GM23248 (cell line): ENCODE results near the gene MCF2L. TPM values are rescaled to one million over a fixed set of nuclear protein-coding genes. Genes with fewer than 3 reads are reported as not detected.
A peak's percentile ranks its signal among the peaks of the same experiment; 100 is the strongest.

Source experiments
- DNase-seq: peaks from one replicate; pipeline ENCODE4 v3.0.0-alpha.2; 2015
- H2AFZ ChIP-seq: fragments of 200-600 bp; sonication (generic); 2 replicates; pipeline ENCODE4 v1.6.1; 2016; ENCODE audit warnings: antibody characterized with exemption
- H3F3A ChIP-seq: fragments of 200-600 bp; sonication (generic); 2 replicates; pipeline ENCODE4 v1.6.1; 2016; ENCODE audit warnings: mild to moderate bottlenecking, antibody characterized with exemption, mixed run types; ENCODE audit not compliant: insufficient read depth
- H3K27ac ChIP-seq: fragments of 200-600 bp; sonication (generic); 2 replicates; pipeline ENCODE4 v1.5.1; 2016; ENCODE audit warnings: mild to moderate bottlenecking
- H3K27me3 ChIP-seq: fragments of 200-600 bp; sonication (generic); replicated peaks from 2 replicates; pipeline ENCODE4 v1.6.1; 2016; ENCODE audit warnings: mild to moderate bottlenecking; ENCODE audit not compliant: insufficient read depth
- H3K36me3 ChIP-seq: fragments of 200-600 bp; sonication (generic); 2 replicates; pipeline ENCODE4 v1.6.1; 2016; ENCODE audit warnings: low read depth, mild to moderate bottlenecking
- H3K4me1 ChIP-seq: fragments of 200-600 bp; sonication (generic); 2 replicates; pipeline ENCODE4 v1.6.1; 2016; ENCODE audit warnings: mild to moderate bottlenecking; ENCODE audit not compliant: insufficient read depth
- H3K4me2 ChIP-seq: fragments of 200-600 bp; sonication (generic); one replicate; pipeline ENCODE4 v1.6.1; 2016; ENCODE audit warnings: mild to moderate bottlenecking; ENCODE audit not compliant: unreplicated experiment
- H3K4me3 ChIP-seq: fragments of 200-600 bp; sonication (generic); 2 replicates; pipeline ENCODE4 v1.5.1; 2016; ENCODE audit warnings: mild to moderate bottlenecking
- H3K79me2 ChIP-seq: fragments of 200-600 bp; sonication (generic); 2 replicates; pipeline ENCODE4 v1.6.1; 2016; ENCODE audit warnings: mild to moderate bottlenecking; ENCODE audit not compliant: insufficient read depth
- H3K9ac ChIP-seq: fragments of 200-600 bp; sonication (generic); 2 replicates; pipeline ENCODE4 v1.6.1; 2016; ENCODE audit warnings: mild to moderate bottlenecking
- H3K9me2 ChIP-seq: fragments of 200-600 bp; sonication (generic); 2 replicates; pipeline ENCODE4 v1.6.1; 2016; ENCODE audit warnings: mixed run types, mild to moderate bottlenecking, moderate library complexity; ENCODE audit not compliant: insufficient read depth
- H3K9me3 ChIP-seq: fragments of 200-600 bp; sonication (generic); one replicate; pipeline ENCODE4 v1.6.1; 2017; ENCODE audit warnings: low read depth
- H4K20me1 ChIP-seq: fragments of 200-600 bp; sonication (generic); 2 replicates; pipeline ENCODE4 v1.6.0; 2016; ENCODE audit not compliant: insufficient read depth
- EZH2 ChIP-seq: fragments of 200-600 bp; sonication (generic); IDR thresholded peaks from 2 replicates; pipeline ENCODE4 v1.6.1; 2018; ENCODE audit warnings: antibody characterized with exemption, mild to moderate bottlenecking; ENCODE audit not compliant: insufficient read depth, poor library complexity, severe bottlenecking
- EZH2phosphoT487 ChIP-seq: fragments of 200-600 bp; sonication (generic); IDR thresholded peaks from 2 replicates; pipeline ENCODE4 v1.6.1; 2018; ENCODE audit warnings: antibody characterized with exemption, moderate library complexity, mild to moderate bottlenecking, low read depth; ENCODE audit not compliant: insufficient read depth
- whole genome bisulfite sequencing, 2 experiments: methylation state at CpG; one replicate each; pipeline ENCODE4 v1.1.6; 2015 to 2017; ENCODE audit warnings: low lambda C conversion rate in 2 of 2, low coverage in 1 of 2; ENCODE audit errors: missing lambda C conversion rate in 2 of 2; 5-methylcytosine and 5-hydroxymethylcytosine counted together
- in situ Hi-C: fragments of 300-500 bp; cut with MboI; formaldehyde crosslinking; loops from 2 replicates; pipeline ENCODE4 v1.15.0; 2020
- polyA plus RNA-seq: library from polyadenylated mRNA; unstranded; fragments of >200 nt; fragmentation: Nextera tagmentation; extraction: Ambion mirVana; gene quantifications from 2 replicates; pipeline ENCODE4 v1.2.1, GENCODE V29; 2016
- total RNA-seq: library from RNA; depleted of rRNA; stranded (reverse); fragments of >200 nt; shearing (Covaris generic); gene quantifications from 2 replicates; pipeline ENCODE4 v1.2.3, GENCODE V29; 2014

The MCF2L gene
- total and polyA plus RNA-seq, 2 experiments from 2014 or later: not detected

- H3K27ac ChIP-seq: no peak overlapping the region
- no peak overlapping the region for H3K4me2 ChIP-seq
- H3K4me1 ChIP-seq: no peaks in the 10 kb centered on the region
- no peaks in the 10 kb centered on the region for H3K9me2 ChIP-seq
- in situ Hi-C loops: loop anchor here (25.0 kb wide), 1 partner anchor 457 kb away; no protein-coding TSS in a partner anchor
- H3K9ac ChIP-seq: no peak overlapping the region
- H4K20me1 ChIP-seq: no peaks in the 10 kb centered on the region
- H2AFZ ChIP-seq: no peak overlapping the region
- no peak for DNase-seq
- no peaks in the 10 kb centered on the region for H3F3A ChIP-seq
- peaks cover 46% of the 10 kb centered on the region for H3K27me3 ChIP-seq
- no peak overlapping the region for H3K4me3 ChIP-seq
- no peaks in the 10 kb centered on the region for H3K9me3 ChIP-seq
- no peak for TF ChIP-seq EZH2phosphoT487
- no peak for TF ChIP-seq EZH2
- H3K79me2 ChIP-seq: no peaks in the 10 kb centered on the region
- no peaks in the 10 kb centered on the region for H3K36me3 ChIP-seq
Observed at GRCh38 chr13:112930192-112930591, 38.8 kb upstream of the MCF2L start.

DNA sequence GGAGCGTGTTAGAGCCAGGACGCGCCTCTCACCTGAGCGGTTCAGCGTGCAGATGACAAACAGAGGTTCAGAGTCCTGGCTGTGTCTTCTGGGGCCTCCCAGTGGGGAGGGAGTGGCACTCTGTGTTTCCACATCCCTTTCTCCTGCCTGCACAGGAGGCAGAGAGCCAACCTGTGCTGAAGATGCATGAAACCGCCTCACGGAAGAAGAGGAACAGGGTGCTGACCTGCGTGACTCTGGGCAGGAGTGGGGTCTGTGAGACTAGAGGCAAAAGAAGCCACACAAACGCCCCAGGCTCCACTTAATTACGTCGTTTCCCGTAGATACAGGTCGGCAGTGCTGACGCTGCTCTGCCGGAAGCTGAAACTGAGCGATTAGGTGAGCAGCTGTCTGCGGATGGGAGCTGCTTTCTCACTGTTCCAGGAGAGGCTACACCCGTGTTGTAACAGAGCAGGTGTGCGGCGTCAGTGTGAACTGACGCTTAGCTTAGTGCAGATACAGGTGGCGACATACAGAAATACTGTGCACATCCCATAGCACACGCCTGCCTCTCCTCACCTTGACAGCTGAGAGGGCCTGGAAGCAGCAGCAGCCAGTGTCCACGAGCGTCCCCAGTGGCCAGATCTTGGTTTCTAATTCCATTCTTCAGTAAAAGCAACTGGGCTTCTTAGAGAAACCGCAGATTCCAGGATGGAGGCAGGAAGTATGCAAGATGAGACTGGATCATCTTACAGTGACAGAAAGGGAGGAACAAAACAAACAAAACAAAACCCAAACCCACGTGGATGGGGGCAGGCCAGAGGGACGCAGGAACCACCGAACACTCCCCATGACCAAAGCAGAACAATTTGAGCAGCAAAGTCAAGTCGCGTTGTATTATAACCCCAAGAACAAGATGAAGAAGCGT, 37.7 kb upstream of the MCF2L start:
- Histone ChIP-seq H3K4me3 (no peak overlapping the region), H3F3A (no peaks in the 10 kb centered on the region), H4K20me1 (no peaks in the 10 kb centered on the region), H3K27me3 (peaks cover 51% of the 10 kb centered on the region), H2AFZ (peak overlapping the region; percentile 72), H3K9me2 (no peaks in the 10 kb centered on the region), H3K79me2 (no peaks in the 10 kb centered on the region), H3K4me2 (no peak overlapping the region), H3K4me1 (no peaks in the 10 kb centered on the region), H3K9ac (no peak overlapping the region), H3K27ac (no peak overlapping the region), H3K9me3 (no peaks in the 10 kb centered on the region), H3K36me3 (no peaks in the 10 kb centered on the region)
- in situ Hi-C loops: loop anchor here (25.0 kb wide), 1 partner anchor 456 kb away; no protein-coding TSS in a partner anchor
- 35 to 36% methylated on average over 32 of the region's 32 CpGs for WGBS, 2 experiments
- TF ChIP-seq EZH2phosphoT487 (no peak), EZH2 (no peak)
- DNase-seq: peak; percentile 81

GRCh38 chr13:112932971-112933370, 36.0 kb upstream of the MCF2L start:
- peaks cover 46% of the 10 kb centered on the region for H3K27me3 ChIP-seq
- H3K9me3 ChIP-seq: no peaks in the 10 kb centered on the region
- no peaks in the 10 kb centered on the region for H3K79me2 ChIP-seq
- H3K4me2 ChIP-seq: no peak overlapping the region
- no peaks in the 10 kb centered on the region for H3K36me3 ChIP-seq
- no peaks in the 10 kb centered on the region; the same call in 1 of the 2 replicates for H3F3A ChIP-seq
- in situ Hi-C loops: loop anchor here (25.0 kb wide), 1 partner anchor 454 kb away; no protein-coding TSS in a partner anchor
- TF ChIP-seq EZH2phosphoT487 (no peak), EZH2 (no peak)
- H3K4me3 ChIP-seq: no peak overlapping the region
- 60 to 62% methylated on average over 9 of the region's 9 CpGs for WGBS, 2 experiments
- H3K9me2 ChIP-seq: no peaks in the 10 kb centered on the region
- H2AFZ ChIP-seq: no peak overlapping the region
- no peak for DNase-seq
- no peak overlapping the region for H3K27ac ChIP-seq
- no peak overlapping the region for H3K9ac ChIP-seq
- no peaks in the 10 kb centered on the region for H3K4me1 ChIP-seq
- no peaks in the 10 kb centered on the region for H4K20me1 ChIP-seq

DNA sequence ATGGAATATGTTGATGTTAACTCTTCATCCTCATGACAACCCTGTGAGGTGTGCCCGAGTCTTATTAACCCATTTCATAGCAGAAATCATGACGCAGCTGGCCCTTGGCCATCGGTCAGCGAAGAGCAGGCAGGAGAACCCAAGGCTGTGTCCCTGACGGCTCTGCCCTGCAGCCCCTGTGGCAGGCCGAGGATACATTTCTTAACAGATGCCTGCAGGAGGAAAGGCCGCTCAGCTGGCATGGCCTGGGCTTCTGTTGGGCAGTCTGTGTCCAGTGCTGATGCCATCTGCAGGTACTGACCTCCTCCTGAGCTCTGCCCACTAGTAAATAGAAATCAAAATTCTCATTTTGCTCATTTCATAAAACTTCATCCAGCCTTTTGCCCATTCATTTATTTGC, 35.4 kb upstream of the MCF2L start:
- H3K9ac ChIP-seq: no peak overlapping the region
- in situ Hi-C loops: loop anchor here (25.0 kb wide), 1 partner anchor 454 kb away; no protein-coding TSS in a partner anchor
- no peak overlapping the region for H3K4me2 ChIP-seq
- H4K20me1 ChIP-seq: no peaks in the 10 kb centered on the region
- no peaks in the 10 kb centered on the region for H3K9me2 ChIP-seq
- TF ChIP-seq EZH2phosphoT487 (no peak), EZH2 (no peak)
- H2AFZ ChIP-seq: no peak overlapping the region
- WGBS, 2 experiments: 54 to 57% methylated on average over 7 of the region's 7 CpGs
- peaks cover 39% of the 10 kb centered on the region for H3K27me3 ChIP-seq
- no peaks in the 10 kb centered on the region for H3K4me1 ChIP-seq
- no peak overlapping the region for H3K27ac ChIP-seq
- H3K79me2 ChIP-seq: no peaks in the 10 kb centered on the region
- no peaks in the 10 kb centered on the region for H3K36me3 ChIP-seq
- no peak overlapping the region for H3K4me3 ChIP-seq
- no peaks in the 10 kb centered on the region for H3K9me3 ChIP-seq
- H3F3A ChIP-seq: no peaks in the 10 kb centered on the region; the same call in 1 of the 2 replicates
- DNase-seq: no peak
